Mesodermal cell (in vitro differentiated cells): ENCODE data around the gene HABP2.

Experiments
- H3K27ac ChIP-seq: 2 replicates; pipeline ENCODE4 v1.7.0; 2013; ENCODE audit warnings: mild to moderate bottlenecking, low read depth, low read length, moderate library complexity; ENCODE audit not compliant: severe bottlenecking
- H3K36me3 ChIP-seq: 2 replicates; pipeline ENCODE4 v1.7.1; 2013; ENCODE audit warnings: mild to moderate bottlenecking, low read length, moderate library complexity; ENCODE audit not compliant: control insufficient read depth, insufficient read depth
- H3K4me1 ChIP-seq: one replicate; pipeline ENCODE4 v1.7.1; 2013; ENCODE audit warnings: mild to moderate bottlenecking, low read length; ENCODE audit not compliant: insufficient read depth, control insufficient read depth, poor library complexity, severe bottlenecking
- H3K4me3 ChIP-seq: 2 replicates; pipeline ENCODE4 v1.7.0; 2013; ENCODE audit warnings: low read length, control low read depth, mild to moderate bottlenecking; ENCODE audit not compliant: insufficient read depth, poor library complexity, severe bottlenecking; ENCODE audit errors: extremely low read depth
- H3K9me3 ChIP-seq: 2 replicates; pipeline ENCODE4 v1.7.1; 2013; ENCODE audit warnings: mild to moderate bottlenecking, low read length, moderate library complexity; ENCODE audit not compliant: control insufficient read depth
- WGBS, 2 experiments: methylation state at CpG; one replicate each; pipeline ENCODE4 v1.1.5; 2013; ENCODE audit warnings: missing lambda C conversion rate in 2 of 2; ENCODE audit not compliant: insufficient coverage in 2 of 2; 5-methylcytosine and 5-hydroxymethylcytosine counted together

The HABP2 gene

DNA sequence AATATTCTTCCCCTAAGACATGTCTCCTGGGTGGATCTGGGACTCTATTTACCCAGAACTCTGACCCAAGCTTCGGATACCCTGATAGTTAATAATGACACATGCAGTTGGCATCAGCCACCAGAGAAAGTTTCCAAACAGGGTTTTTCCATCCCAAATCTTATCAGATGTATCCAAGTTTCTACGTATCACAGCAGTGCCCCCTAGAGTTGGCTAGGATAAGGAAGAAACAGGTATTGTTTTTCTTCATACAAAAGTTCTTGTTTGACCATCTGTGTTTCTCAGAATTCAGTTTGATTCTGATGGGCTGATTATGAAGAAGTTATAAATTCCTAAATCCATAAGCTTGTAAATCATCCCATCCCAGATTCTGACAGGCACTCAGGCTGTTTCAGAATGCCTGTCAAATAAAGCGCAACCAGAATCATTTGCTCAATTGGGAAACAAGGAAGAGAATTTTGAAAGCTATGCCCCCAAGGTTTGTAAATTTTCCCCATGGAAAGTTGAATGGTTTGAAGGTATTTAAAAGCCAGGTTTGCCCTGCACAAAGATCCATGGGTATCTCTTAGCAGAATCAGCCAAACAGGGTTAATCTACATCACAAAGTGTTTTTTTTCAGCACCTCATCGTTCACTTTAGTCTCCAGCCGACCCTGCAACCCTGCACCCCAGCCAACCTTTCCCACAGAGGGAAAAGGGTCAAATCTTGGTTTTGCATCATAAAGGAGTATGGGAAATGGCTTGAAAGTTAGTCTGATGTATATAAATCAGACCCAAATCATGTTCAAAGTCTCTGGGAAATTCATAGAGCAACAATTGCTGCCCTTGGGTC is 63.6 kb downstream of the HABP2 start:
- peaks cover 3% of the 10 kb centered on the region for H3K4me1 ChIP-seq
- WGBS, 2 experiments, result 29 to 56% methylated on average over 2 of the region's 5 CpGs
- H3K9me3 ChIP-seq, result no peaks in the 10 kb centered on the region
- H3K4me3 ChIP-seq, result no peak overlapping the region
- H3K36me3 ChIP-seq, result no peaks in the 10 kb centered on the region
- no peak overlapping the region for H3K27ac ChIP-seq

DNA sequence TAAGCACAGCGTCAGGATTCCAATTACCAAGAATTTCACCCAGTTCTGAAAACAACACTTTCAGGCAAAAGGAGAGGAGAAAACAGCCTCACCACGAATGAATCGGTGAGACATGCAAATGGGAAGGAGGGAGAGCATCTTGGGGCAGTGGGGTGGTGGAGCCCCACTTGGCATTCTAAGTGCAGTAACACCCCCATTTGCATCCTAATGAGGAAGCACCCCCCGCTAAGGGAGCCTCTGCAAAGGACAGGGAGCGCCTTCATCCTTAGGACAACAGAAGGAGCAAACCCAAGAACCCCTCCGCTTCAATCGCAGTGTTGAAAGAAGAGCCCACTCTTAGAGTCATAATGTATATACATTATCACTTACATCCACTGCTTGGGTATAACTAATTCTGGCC is 64.2 kb downstream of the HABP2 start:
- 15% methylated on average over 4 of the region's 7 CpGs; no CpG with 5 or more reads in 1 of the 2 experiments for WGBS, 2 experiments
- no peak overlapping the region for H3K27ac ChIP-seq
- H3K36me3 ChIP-seq, result no peaks in the 10 kb centered on the region
- H3K9me3 ChIP-seq, result no peaks in the 10 kb centered on the region
- H3K4me1 ChIP-seq, result peaks cover 3% of the 10 kb centered on the region
- H3K4me3 ChIP-seq, result no peak overlapping the region

DNA sequence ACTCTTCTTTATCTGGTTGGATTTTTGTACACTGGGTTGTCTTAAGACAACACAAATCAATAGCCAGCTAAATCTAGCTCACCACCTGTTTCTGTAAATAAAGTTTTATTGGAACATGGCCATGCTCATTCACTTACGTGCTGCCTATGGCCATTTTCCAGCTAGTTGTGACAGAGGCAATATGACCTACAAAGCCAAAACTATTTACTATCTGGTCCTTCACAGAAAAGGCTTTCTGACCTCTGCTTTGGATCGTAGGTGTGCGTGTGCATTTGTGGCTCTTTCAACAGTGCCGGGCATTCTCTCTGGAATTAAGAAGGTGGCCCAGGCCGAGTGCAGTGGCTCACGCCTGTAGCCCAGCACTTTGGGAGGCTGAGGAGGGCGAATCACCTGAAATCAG is 65.5 kb downstream of the HABP2 start:
- Histone ChIP-seq H3K4me1 (peaks cover 3% of the 10 kb centered on the region), H3K36me3 (no peaks in the 10 kb centered on the region), H3K4me3 (no peak overlapping the region), H3K9me3 (no peaks in the 10 kb centered on the region), H3K27ac (no peak overlapping the region)
- 89 to 91% methylated on average over 7 of the region's 7 CpGs for WGBS, 2 experiments

DNA sequence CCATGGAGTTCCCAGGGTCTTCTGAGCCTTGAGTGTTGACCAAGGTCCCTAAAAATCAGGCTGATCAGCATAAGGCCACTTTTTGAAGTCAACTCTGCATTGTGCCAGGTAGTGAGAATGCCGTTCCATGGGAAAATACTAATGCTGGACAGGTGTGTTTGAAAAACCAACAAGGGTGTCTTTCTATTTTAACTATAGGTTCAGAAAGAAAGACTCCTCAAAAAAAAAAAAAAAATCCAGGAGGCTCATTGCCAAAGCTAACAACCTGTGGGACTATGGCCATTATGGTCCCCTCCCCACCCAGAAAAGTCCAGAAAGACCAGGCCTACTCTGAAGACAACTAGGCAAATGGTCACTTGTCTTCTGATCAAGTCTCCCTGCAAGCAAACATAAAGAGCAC is 66.5 kb downstream of the HABP2 start:
- Histone ChIP-seq H3K4me1 (peaks cover under 1% of the 10 kb centered on the region), H3K9me3 (no peaks in the 10 kb centered on the region), H3K36me3 (no peaks in the 10 kb centered on the region), H3K27ac (no peak overlapping the region), H3K4me3 (no peak overlapping the region)
- 100% methylated on average over 1 of the region's 1 CpG; no CpG with 5 or more reads in 1 of the 2 experiments for WGBS, 2 experiments

GRCh38 chr10:113620511-113620910 is 67.7 kb downstream of the HABP2 start:
- H3K27ac ChIP-seq, result no peak overlapping the region
- no peak overlapping the region for H3K4me3 ChIP-seq
- no peaks in the 10 kb centered on the region for H3K9me3 ChIP-seq
- 80 to 96% methylated on average over 2 to 6 of the region's 8 CpGs for WGBS, 2 experiments
- no peaks in the 10 kb centered on the region for H3K4me1 ChIP-seq
- no peaks in the 10 kb centered on the region for H3K36me3 ChIP-seq

GRCh38 chr10:113620936-113621335 is 68.1 kb downstream of the HABP2 start:
- Histone ChIP-seq H3K36me3 (no peaks in the 10 kb centered on the region), H3K4me3 (no peak overlapping the region), H3K27ac (no peak overlapping the region), H3K9me3 (no peaks in the 10 kb centered on the region), H3K4me1 (no peaks in the 10 kb centered on the region)
- 90 to 95% methylated on average over 6 to 9 of the region's 9 CpGs for WGBS, 2 experiments

- Histone ChIP-seq H3K4me1 (no peaks in the 10 kb centered on the region), H3K4me3 (no peak overlapping the region), H3K36me3 (no peaks in the 10 kb centered on the region), H3K27ac (no peak overlapping the region), H3K9me3 (no peaks in the 10 kb centered on the region)
- 79 to 85% methylated on average over 8 of the region's 8 CpGs for WGBS, 2 experiments
Observed at GRCh38 chr10:113621799-113622198, 68.9 kb downstream of the HABP2 start.

- 75 to 92% methylated on average over 1 to 2 of the region's 4 CpGs for WGBS, 2 experiments
- no peaks in the 10 kb centered on the region for H3K36me3 ChIP-seq
- H3K27ac ChIP-seq, result no peak overlapping the region
Observed at GRCh38 chr10:113622831-113623230, 70.0 kb downstream of the HABP2 start.

DNA sequence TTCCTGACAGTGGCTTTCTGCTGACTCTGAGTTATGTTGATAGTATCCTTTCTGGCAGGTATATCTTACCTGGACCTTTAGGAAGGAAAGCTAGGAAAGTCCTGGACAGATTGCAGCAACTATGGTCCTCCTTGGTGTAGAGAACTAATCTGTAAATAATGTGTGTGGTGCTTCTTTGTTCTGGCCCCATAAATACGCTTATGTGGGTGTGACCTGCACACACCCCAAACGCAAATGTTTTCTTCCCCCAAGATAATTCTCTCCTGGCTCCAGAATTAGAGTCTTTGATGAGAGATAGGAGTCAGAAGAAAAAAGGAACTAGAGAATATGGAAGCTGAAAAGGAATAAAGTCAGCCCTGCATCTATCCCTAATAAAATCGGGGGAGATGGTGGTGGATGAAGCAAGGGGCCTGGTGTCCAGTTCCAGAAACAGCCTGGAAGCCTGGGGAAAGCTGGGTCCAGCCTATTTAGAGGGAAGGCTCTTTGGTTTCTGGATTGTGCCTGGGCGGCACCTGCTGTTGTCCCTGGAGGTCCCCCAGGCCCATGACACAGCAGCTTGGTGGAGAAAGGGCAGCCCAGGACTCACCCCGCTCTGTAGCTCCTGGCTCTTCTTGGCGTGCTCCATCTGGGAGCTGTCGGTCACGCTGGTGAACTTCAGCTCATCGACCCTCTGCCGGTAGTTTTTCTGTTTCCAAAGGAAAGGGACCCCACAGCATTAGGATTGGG is 72.8 kb downstream of the HABP2 start:
- Histone ChIP-seq H3K36me3 (no peaks in the 10 kb centered on the region), H3K4me1 (no peaks in the 10 kb centered on the region), H3K27ac (no peak overlapping the region), H3K4me3 (no peak overlapping the region), H3K9me3 (no peaks in the 10 kb centered on the region)
- WGBS, 2 experiments, result 84 to 98% methylated on average over 7 to 8 of the region's 10 CpGs

More at GRCh38 chr10:113622831-113623230, 70.0 kb downstream of the HABP2 start:
- Histone ChIP-seq H3K4me1 (no peaks in the 10 kb centered on the region), H3K9me3 (no peaks in the 10 kb centered on the region), H3K4me3 (no peak overlapping the region)

GRCh38 chr10:113626809-113627355 is 74.0 kb downstream of the HABP2 start:
- no peaks in the 10 kb centered on the region for H3K36me3 ChIP-seq
- H3K4me1 ChIP-seq, result no peaks in the 10 kb centered on the region
- WGBS, 2 experiments, result 97 to 100% methylated on average over 2 to 3 of the region's 5 CpGs
- H3K27ac ChIP-seq, result no peak overlapping the region
- H3K9me3 ChIP-seq, result no peaks in the 10 kb centered on the region
- no peak overlapping the region for H3K4me3 ChIP-seq
